Liver (tissue), 3 donors: ENCODE data around the gene PAK1.

Experiments
- GABPA ChIP-seq, 2 donors: IDR thresholded peaks in 1 of 2; conservative IDR thresholded peaks in 1 of 2; 2 replicates each; pipeline ENCODE4 v1.6.1; 2016; ENCODE audit warnings: antibody characterized with exemption in 2 of 2, mild to moderate bottlenecking in 1 of 2, moderate library complexity in 1 of 2
- SP1 ChIP-seq: IDR thresholded peaks from 2 replicates; pipeline ENCODE4 v1.6.1; 2018; ENCODE audit warnings: antibody characterized with exemption, mild to moderate bottlenecking
- TF ChIP-seq, protein P1 (sequence below): fragments of 150-350 bp; IDR thresholded peaks from 2 replicates; pipeline ENCODE4 v1.5.1; 2017; ENCODE audit warnings: improper control_type of control experiment, low read depth, low read length; ENCODE audit not compliant: missing input control
- TF ChIP-seq, protein P2 (sequence below): IDR thresholded peaks from 2 replicates; pipeline ENCODE4 v1.6.1; 2016; ENCODE audit warnings: antibody characterized with exemption
- donor health status: healthy.
- donor health status: healthy.

DNA sequence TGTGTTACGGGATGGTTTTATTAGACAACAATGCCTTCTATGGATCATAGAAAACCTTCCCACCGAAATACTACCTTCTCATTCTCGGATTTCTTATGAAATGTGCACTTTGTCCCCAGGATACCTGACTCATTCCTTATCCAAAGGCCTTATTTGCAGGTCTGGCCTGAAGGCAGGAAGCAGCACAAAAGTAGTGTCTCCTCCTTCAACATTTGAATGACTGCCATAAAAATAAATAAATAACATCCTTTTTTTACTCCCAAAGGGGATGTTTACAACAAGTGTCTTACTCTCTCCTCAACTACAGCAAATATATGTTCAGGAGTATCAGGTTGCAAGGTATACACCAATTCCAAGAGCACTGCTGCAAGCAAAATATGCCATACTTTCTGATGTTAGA is 41.6 kb upstream of the PAK1 start:
- TF ChIP-seq, protein P1, sequence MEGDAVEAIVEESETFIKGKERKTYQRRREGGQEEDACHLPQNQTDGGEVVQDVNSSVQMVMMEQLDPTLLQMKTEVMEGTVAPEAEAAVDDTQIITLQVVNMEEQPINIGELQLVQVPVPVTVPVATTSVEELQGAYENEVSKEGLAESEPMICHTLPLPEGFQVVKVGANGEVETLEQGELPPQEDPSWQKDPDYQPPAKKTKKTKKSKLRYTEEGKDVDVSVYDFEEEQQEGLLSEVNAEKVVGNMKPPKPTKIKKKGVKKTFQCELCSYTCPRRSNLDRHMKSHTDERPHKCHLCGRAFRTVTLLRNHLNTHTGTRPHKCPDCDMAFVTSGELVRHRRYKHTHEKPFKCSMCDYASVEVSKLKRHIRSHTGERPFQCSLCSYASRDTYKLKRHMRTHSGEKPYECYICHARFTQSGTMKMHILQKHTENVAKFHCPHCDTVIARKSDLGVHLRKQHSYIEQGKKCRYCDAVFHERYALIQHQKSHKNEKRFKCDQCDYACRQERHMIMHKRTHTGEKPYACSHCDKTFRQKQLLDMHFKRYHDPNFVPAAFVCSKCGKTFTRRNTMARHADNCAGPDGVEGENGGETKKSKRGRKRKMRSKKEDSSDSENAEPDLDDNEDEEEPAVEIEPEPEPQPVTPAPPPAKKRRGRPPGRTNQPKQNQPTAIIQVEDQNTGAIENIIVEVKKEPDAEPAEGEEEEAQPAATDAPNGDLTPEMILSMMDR, result no peak
- no peak for TF ChIP-seq SP1
- TF ChIP-seq, protein P2, sequence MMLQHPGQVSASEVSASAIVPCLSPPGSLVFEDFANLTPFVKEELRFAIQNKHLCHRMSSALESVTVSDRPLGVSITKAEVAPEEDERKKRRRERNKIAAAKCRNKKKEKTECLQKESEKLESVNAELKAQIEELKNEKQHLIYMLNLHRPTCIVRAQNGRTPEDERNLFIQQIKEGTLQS, result no peak
- TF ChIP-seq GABPA (IDR thresholded peaks at IDR 0.05 in 1 of 2, conservative IDR thresholded peaks at IDR 0.05 in 1 of 2), result no peak
